Esophagus squamous epithelium (tissue), 5 donors: ENCODE data around the gene DYNLT3. TPM values are rescaled to one million over a fixed set of nuclear protein-coding genes. Genes with fewer than 3 reads are reported as not detected.

ENCODE experiments used
- DNase-seq: peaks from one replicate; lab custom pipeline; 2025; lab: John Stamatoyannopoulos, UW
- H3K27ac ChIP-seq, 4 donors: fragments of 200-600 bp; sonication (generic); one replicate each; pipeline ENCODE4 v1.5.1; 2016 to 2019; ENCODE audit warnings: mild to moderate bottlenecking in 1 of 4
- H3K27me3 ChIP-seq, 4 donors: fragments of 200-600 bp; sonication (generic); 1 replicate in 3 of 4; 2 replicates in 1 of 4; pipeline versions ENCODE4 v1.5.1 to v1.6.0; 2017 to 2021; ENCODE audit warnings: antibody characterized with exemption in 1 of 4
- H3K36me3 ChIP-seq, 3 donors: fragments of 200-600 bp; sonication (generic); one replicate each; pipeline ENCODE4 v1.5.1; 2016 to 2019
- H3K4me1 ChIP-seq, 3 donors: fragments of 200-600 bp; sonication (generic); one replicate each; pipeline ENCODE4 v1.5.1; 2017 to 2019
- H3K4me3 ChIP-seq, 4 donors: fragments of 200-600 bp; sonication (generic); 1 replicate in 3 of 4; 2 replicates in 1 of 4; pipeline ENCODE4 v1.5.1; 2016 to 2019; ENCODE audit warnings: mild to moderate bottlenecking in 2 of 4, moderate library complexity in 1 of 4
- H3K9me3 ChIP-seq, 3 donors: fragments of 200-600 bp; sonication (generic); one replicate each; pipeline ENCODE4 v1.5.1; 2016 to 2019
- POLR2A ChIP-seq, 4 donors: fragments of 450-650 bp; IDR thresholded peaks; one replicate each; pipeline ENCODE4 v1.6.1; 2017; ENCODE audit warnings: antibody characterized with exemption in 4 of 4, mild to moderate bottlenecking in 4 of 4, moderate library complexity in 3 of 4
- WGBS, 2 donors: methylation state at CpG; one replicate each; pipeline ENCODE4 v1.1.5; 2018; 5-methylcytosine and 5-hydroxymethylcytosine counted together
- intact Hi-C: fragments of 100-400 bp; cut with DNase I; formaldehyde crosslinking; loops from one replicate; pipeline ENCODE4 v1.15.0; 2022
- total RNA-seq, 4 donors: library from RNA; depleted of rRNA; stranded (reverse); fragments of >200 nt; gene quantifications; one replicate each; pipeline ENCODE4 v1.1.0, GENCODE V29; 2016
- TF ChIP-seq, protein P1 (sequence below), 6 experiments: fragments of 450-650 bp in 4 of 6; fragments of 200-600 bp in 2 of 6; sonication (generic) in 2 of 6; IDR thresholded peaks; one replicate each; pipeline ENCODE4 v1.5.1; 2016 to 2019; ENCODE audit warnings: antibody characterized with exemption in 6 of 6, mild to moderate bottlenecking in 4 of 6, moderate library complexity in 4 of 6
- donor health status: DM: yes; HTN: yes; CAD: no.

DYNLT3 gene
- total RNA-seq, 4 donors from 2014 or later: 52.2 to 68.9 (median 60.0) TPM

DNA sequence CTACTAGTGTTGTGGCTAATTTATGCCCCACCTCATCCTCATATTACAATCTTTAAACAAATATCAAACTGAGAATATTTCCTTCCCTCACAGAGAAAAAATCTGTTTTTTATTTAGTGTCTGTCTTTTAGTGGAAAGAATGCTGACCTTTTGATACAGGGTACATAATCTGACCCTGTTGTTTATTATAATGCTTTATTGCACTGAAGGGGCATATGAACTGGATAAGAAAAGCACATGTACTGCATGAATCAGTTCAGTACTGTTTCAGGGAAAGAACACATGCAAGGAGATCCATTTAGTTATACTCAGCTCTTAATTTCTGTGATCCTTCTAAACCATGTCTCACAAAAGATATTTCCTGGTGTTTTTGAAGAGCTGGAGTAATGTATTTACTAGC lies 15.5 kb upstream of the DYNLT3 start:
- Histone ChIP-seq H3K36me3 (no peaks in the 10 kb centered on the region), H3K27ac (no peak overlapping the region), H3K4me3 (no peak overlapping the region), H3K9me3 (no peaks in the 10 kb centered on the region), H3K27me3 (no peaks in the 10 kb centered on the region), H3K4me1 (no peaks in the 10 kb centered on the region)
- TF ChIP-seq, protein P1, sequence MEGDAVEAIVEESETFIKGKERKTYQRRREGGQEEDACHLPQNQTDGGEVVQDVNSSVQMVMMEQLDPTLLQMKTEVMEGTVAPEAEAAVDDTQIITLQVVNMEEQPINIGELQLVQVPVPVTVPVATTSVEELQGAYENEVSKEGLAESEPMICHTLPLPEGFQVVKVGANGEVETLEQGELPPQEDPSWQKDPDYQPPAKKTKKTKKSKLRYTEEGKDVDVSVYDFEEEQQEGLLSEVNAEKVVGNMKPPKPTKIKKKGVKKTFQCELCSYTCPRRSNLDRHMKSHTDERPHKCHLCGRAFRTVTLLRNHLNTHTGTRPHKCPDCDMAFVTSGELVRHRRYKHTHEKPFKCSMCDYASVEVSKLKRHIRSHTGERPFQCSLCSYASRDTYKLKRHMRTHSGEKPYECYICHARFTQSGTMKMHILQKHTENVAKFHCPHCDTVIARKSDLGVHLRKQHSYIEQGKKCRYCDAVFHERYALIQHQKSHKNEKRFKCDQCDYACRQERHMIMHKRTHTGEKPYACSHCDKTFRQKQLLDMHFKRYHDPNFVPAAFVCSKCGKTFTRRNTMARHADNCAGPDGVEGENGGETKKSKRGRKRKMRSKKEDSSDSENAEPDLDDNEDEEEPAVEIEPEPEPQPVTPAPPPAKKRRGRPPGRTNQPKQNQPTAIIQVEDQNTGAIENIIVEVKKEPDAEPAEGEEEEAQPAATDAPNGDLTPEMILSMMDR (IDR thresholded peaks at IDR 0.05): no peak
- TF ChIP-seq POLR2A (IDR thresholded peaks at IDR 0.05): no peak
- DNase-seq: no peak
- intact Hi-C loops: no loop called here

DNA sequence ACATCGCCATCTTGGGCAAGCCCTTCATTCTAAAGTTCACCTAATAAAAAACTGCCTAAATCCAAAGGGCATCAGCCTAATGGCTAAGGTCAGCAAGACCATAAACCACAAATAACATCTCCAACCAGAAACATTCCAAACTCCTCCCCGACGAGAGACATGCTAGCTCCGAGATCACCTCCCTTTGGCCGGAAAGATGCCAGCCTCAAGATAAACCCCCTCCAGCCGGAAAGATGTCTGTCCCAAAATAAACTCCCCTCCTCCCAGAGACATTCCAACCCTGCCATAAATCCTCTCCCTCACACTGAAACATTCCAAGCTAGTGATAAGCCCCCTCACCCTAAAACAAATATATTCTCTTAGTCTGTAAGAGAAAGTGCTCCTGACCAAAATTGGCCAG lies 13.3 kb upstream of the DYNLT3 start:
- no peak for DNase-seq
- intact Hi-C loops: no loop called here
- Histone ChIP-seq H3K4me1 (no peaks in the 10 kb centered on the region), H3K9me3 (no peaks in the 10 kb centered on the region), H3K4me3 (no peak overlapping the region), H3K27ac (no peak overlapping the region), H3K27me3 (no peaks in the 10 kb centered on the region), H3K36me3 (no peaks in the 10 kb centered on the region)
- TF ChIP-seq, protein P1 (IDR thresholded peaks at IDR 0.05): no peak
- no peak for TF ChIP-seq POLR2A (IDR thresholded peaks at IDR 0.05)
- 65 to 69% methylated on average over 6 of the region's 6 CpGs for WGBS, 2 donors

DNA sequence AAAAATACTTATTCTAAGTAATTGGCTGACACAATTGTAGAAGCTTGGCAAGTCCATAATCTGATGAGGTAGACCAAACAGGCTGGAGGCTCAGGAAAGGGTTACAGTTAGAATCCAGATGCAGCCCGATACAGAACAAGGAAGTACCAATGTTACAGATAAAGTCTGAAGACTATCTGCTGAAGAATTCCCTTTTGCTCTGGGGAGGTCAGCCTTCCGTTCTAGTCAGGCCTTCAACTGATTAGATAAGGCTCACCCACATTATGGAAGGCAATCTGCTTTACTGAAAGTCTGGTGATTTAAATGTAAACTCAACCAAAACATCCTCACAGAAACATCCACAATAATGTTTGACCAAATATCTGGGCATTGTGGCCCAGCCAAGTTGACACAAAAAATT lies 7.4 kb upstream of the DYNLT3 start:
- no peaks in the 10 kb centered on the region for H3K9me3 ChIP-seq
- no peaks in the 10 kb centered on the region for H3K27me3 ChIP-seq
- no peak overlapping the region for H3K27ac ChIP-seq
- H3K4me3 ChIP-seq: no peak overlapping the region
- H3K4me1 ChIP-seq: no peaks in the 10 kb centered on the region
- no peak for DNase-seq
- no peaks in the 10 kb centered on the region for H3K36me3 ChIP-seq
- 37 to 62% methylated on average over 2 of the region's 2 CpGs for WGBS, 2 donors
- intact Hi-C loops: no loop called here
- TF ChIP-seq, protein P1 (IDR thresholded peaks at IDR 0.05): no peak
- no peak for TF ChIP-seq POLR2A (IDR thresholded peaks at IDR 0.05)

DNA sequence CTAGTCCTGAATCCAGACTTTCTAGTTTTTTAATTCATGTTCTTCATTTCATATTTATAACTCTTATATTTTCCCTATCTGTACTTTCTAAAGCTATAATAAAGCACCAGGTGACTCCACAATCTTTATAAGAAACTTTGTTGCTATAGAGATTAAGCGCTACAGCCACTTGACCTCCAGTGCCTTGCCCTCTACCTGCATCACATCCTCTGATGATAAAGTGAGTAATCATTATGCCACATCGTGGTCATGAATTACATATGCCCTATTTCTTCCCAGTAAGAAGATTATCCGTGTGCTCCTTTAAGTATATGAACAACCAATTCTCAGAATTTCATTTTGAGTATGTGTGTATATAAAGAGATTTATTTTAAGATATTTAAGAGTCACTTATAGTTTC lies 6.8 kb upstream of the DYNLT3 start:
- no peaks in the 10 kb centered on the region for H3K36me3 ChIP-seq
- H3K27me3 ChIP-seq: no peaks in the 10 kb centered on the region
- no peaks in the 10 kb centered on the region for H3K9me3 ChIP-seq
- H3K27ac ChIP-seq: no peak overlapping the region
- no peak for DNase-seq
- H3K4me3 ChIP-seq: no peak overlapping the region
- no peaks in the 10 kb centered on the region for H3K4me1 ChIP-seq
- WGBS, 2 donors: 55 to 60% methylated on average over 3 of the region's 3 CpGs
- TF ChIP-seq POLR2A (IDR thresholded peaks at IDR 0.05): no peak
- TF ChIP-seq, protein P1 (IDR thresholded peaks at IDR 0.05): no peak
- intact Hi-C loops: no loop called here

DNA sequence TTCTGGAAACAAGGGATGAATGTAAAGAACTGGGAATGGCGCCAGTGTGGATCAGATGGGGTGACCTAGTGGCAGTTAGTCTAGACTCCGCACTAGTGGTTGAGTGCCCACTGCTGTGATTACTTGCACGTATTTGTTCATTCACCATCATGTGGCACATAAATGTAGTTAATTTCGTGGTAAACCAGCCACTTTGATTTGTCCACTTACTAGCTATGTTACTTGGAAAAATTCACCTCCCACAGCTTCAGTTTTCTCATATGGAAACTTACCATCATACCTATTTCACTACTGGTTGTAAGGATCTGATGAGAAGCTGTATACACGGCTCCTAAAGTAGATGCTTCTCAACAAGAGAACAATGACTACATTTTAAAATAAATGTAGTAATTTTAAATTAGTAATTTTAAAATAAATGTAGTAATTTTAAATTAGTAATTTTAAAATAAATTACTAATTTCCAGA lies 394 bp upstream of the DYNLT3 start:
- H3K4me1 ChIP-seq: peaks cover 0 to 25% (median 0%) of the 10 kb centered on the region in 3 donors
- no peak for TF ChIP-seq POLR2A (IDR thresholded peaks at IDR 0.05)
- TF ChIP-seq, protein P1 (IDR thresholded peaks at IDR 0.05): peak in 1 of 6 experiments; percentile 5
- no peak for DNase-seq
- H3K27ac ChIP-seq: peak overlapping the region; percentile 91 to 95 (median 94)
- intact Hi-C loops: no loop called here
- WGBS, 2 donors: 13 to 19% methylated on average over 4 to 5 of the region's 5 CpGs
- H3K27me3 ChIP-seq: no peaks in the 10 kb centered on the region
- no peaks in the 10 kb centered on the region for H3K36me3 ChIP-seq
- peak overlapping the region; percentile 71 to 81 (median 80) for H3K4me3 ChIP-seq
- no peaks in the 10 kb centered on the region for H3K9me3 ChIP-seq
